GM10847 (cell line): ENCODE results near the gene DTX3.

Source experiments
- POLR2A ChIP-seq: IDR thresholded peaks from 2 replicates; pipeline ENCODE4 v1.6.1; 2011; ENCODE audit not compliant: insufficient read length; ENCODE audit errors: extremely low read depth

DTX3 gene

GRCh38 chr12:57621497-57622292 lies 17.1 kb downstream of the DTX3 start:
- TF ChIP-seq POLR2A, result no peak

- TF ChIP-seq POLR2A, result no peak
These were observed 17.9 kb downstream of the DTX3 start for GRCh38 chr12:57622293-57623245.

GRCh38 chr12:57623385-57623784 lies 18.8 kb downstream of the DTX3 start:
- TF ChIP-seq POLR2A, result no peak

- no peak for TF ChIP-seq POLR2A
These were observed 19.3 kb downstream of the DTX3 start for GRCh38 chr12:57623811-57624390.

GRCh38 chr12:57624441-57625220 lies 20.0 kb downstream of the DTX3 start:
- no peak for TF ChIP-seq POLR2A

- no peak for TF ChIP-seq POLR2A
These were observed 20.8 kb downstream of the DTX3 start for GRCh38 chr12:57625261-57626032.

GRCh38 chr12:57626111-57626920 lies 21.7 kb downstream of the DTX3 start:
- TF ChIP-seq POLR2A, result no peak

GRCh38 chr12:57626921-57627445 lies 22.4 kb downstream of the DTX3 start:
- no peak for TF ChIP-seq POLR2A

GRCh38 chr12:57627501-57628279 lies 23.1 kb downstream of the DTX3 start:
- no peak for TF ChIP-seq POLR2A

- TF ChIP-seq POLR2A, result no peak
These were observed 23.9 kb downstream of the DTX3 start for GRCh38 chr12:57628280-57629191.

- TF ChIP-seq POLR2A, result no peak
These were observed 25.4 kb downstream of the DTX3 start for GRCh38 chr12:57629897-57630471.
